ENCODE results near the gene HES3. TPM values are rescaled to one million over a fixed set of nuclear protein-coding genes. Genes with fewer than 3 reads are reported as not detected.
A peak's percentile ranks its signal among the peaks of the same experiment; 100 is the strongest.

HES3 gene
- polyA plus RNA-seq, 1 of the 3 experiments (the other 2 are of a cell fraction), result not detected

- no peak for TF ChIP-seq USF2 (IDR thresholded peaks at IDR 0.05; ENCODE audit: borderline replicate concordance, low read depth, low read length)
- no peak for TF ChIP-seq RAD21 (IDR thresholded peaks at IDR 0.05; ENCODE audit: low read length)
Measured at GRCh38 chr1:6206520-6206855, 37.5 kb upstream of the HES3 start (continued).

- Histone ChIP-seq H2AFZ (ENCODE audit: low read depth) (no peak overlapping the region), H3K79me2 (ENCODE audit: insufficient read depth) (no peaks in the 10 kb centered on the region)
- CTCF ChIA-PET, result interaction anchor here (0.6 to 5.1 kb wide), 13 partner anchors 8 to 230 kb away, joined by 3 to 43 read pairs (median 3); partner anchors contain the start of genes KCNAB2 and RPL22
Measured at GRCh38 chr1:6207075-6207885, 36.7 kb upstream of the HES3 start.

DNA sequence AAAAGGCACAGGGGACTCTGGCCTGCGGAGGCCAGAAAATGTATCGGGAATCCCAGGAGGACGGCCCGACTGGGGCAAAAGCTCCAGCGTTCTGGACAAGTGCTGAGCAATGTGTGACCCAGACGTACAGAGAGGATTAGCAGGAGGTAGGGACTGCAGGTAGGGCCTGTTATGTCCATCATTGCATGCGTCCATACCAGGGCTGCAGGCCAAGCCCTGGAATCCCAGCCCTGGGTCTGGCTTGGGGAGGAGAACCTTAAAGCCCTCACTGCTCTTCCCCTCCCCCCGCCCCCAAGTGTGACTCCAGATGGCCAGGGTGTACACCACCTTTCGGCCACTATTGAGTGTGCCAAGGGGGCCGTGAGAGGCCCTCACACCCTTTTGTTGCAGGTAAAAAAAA is 36.1 kb upstream of the HES3 start:
- Histone ChIP-seq H3K9me3 (no peaks in the 10 kb centered on the region), H3K9ac (no peak overlapping the region), H3K4me3 (ENCODE audit: low read depth in 2 of 2, low read length in 1 of 2) (no peak overlapping the region), H4K20me1 (ENCODE audit: insufficient read depth) (no peaks in the 10 kb centered on the region), H3K36me3 (replicated peaks in 1 of 2; ENCODE audit: control insufficient read depth in 1 of 2, insufficient read depth in 2 of 2, low read length in 1 of 2) (peaks cover 0 to 10% of the 10 kb centered on the region in 2 experiments), H3K27ac (ENCODE audit: low read depth in 2 of 2, low read length in 1 of 2) (no peak overlapping the region), H3K9me2 (no peaks in the 10 kb centered on the region), H2AFZ (ENCODE audit: low read depth) (no peak overlapping the region), H3K79me2 (ENCODE audit: insufficient read depth) (no peaks in the 10 kb centered on the region), H3F3A (replicated peaks; ENCODE audit: insufficient read depth) (no peaks in the 10 kb centered on the region), H3K4me1 (ENCODE audit: control insufficient read depth in 1 of 2, insufficient read depth in 2 of 2, low read depth in 1 of 2, low read length in 1 of 2) (peaks cover 0 to 18% of the 10 kb centered on the region in 2 experiments; a peak in 1 of 4 replicates), H3K4me2 (no peak overlapping the region; the same call in 1 of the 2 replicates), H3K27me3 (ENCODE audit: insufficient read depth) (no peaks in the 10 kb centered on the region)
- 97% methylated on average over 6 of the region's 10 CpGs for WGBS (ENCODE audit: low lambda C conversion rate)
- TF ChIP-seq RCOR1 (IDR thresholded peaks at IDR 0.05; ENCODE audit: low read length) (no peak), MXI1 (IDR thresholded peaks at IDR 0.05; ENCODE audit: low read depth, low read length) (no peak), FOXM1 (IDR thresholded peaks at IDR 0.05; ENCODE audit: low read depth) (no peak), MEF2A (IDR thresholded peaks at IDR 0.05; ENCODE audit: borderline replicate concordance, low read depth) (no peak), CHD2 (IDR thresholded peaks at IDR 0.05; ENCODE audit: low read length, partially characterized antibody) (no peak), POLR2AphosphoS5 (IDR thresholded peaks at IDR 0.05; ENCODE audit: low read depth, low read length) (no peak), ELF1 (IDR thresholded peaks at IDR 0.05) (no peak), TCF12 (IDR thresholded peaks at IDR 0.05) (no peak)
- TF ChIP-seq, protein P1, sequence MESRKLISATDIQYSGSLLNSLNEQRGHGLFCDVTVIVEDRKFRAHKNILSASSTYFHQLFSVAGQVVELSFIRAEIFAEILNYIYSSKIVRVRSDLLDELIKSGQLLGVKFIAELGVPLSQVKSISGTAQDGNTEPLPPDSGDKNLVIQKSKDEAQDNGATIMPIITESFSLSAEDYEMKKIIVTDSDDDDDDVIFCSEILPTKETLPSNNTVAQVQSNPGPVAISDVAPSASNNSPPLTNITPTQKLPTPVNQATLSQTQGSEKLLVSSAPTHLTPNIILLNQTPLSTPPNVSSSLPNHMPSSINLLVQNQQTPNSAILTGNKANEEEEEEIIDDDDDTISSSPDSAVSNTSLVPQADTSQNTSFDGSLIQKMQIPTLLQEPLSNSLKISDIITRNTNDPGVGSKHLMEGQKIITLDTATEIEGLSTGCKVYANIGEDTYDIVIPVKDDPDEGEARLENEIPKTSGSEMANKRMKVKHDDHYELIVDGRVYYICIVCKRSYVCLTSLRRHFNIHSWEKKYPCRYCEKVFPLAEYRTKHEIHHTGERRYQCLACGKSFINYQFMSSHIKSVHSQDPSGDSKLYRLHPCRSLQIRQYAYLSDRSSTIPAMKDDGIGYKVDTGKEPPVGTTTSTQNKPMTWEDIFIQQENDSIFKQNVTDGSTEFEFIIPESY (IDR thresholded peaks at IDR 0.05; ENCODE audit: borderline replicate concordance, low read depth), result no peak
- ChIA-PET CTCF (interaction anchor here (0.7 to 5.1 kb wide), 17 partner anchors 9 to 230 kb away, joined by 3 to 43 read pairs (median 4); partner anchors contain the start of genes ICMT, KCNAB2 and RPL22), POLR2A (no interaction called here)
- peak; percentile 43 for DNase-seq

More at GRCh38 chr1:6207075-6207885, 36.7 kb upstream of the HES3 start:
- Histone ChIP-seq H3K27ac (ENCODE audit: low read depth in 2 of 2, low read length in 1 of 2) (no peak overlapping the region), H3K9me2 (no peaks in the 10 kb centered on the region), H3F3A (replicated peaks; ENCODE audit: insufficient read depth) (no peaks in the 10 kb centered on the region), H3K9me3 (no peaks in the 10 kb centered on the region), H3K36me3 (replicated peaks in 1 of 2; ENCODE audit: control insufficient read depth in 1 of 2, insufficient read depth in 2 of 2, low read length in 1 of 2) (peaks cover 0 to 4% of the 10 kb centered on the region in 2 experiments), H3K4me2 (no peak overlapping the region), H4K20me1 (ENCODE audit: insufficient read depth) (no peaks in the 10 kb centered on the region), H3K27me3 (ENCODE audit: insufficient read depth) (no peaks in the 10 kb centered on the region), H3K4me3 (ENCODE audit: low read depth in 2 of 2, low read length in 1 of 2) (no peak overlapping the region), H3K4me1 (ENCODE audit: control insufficient read depth in 1 of 2, insufficient read depth in 2 of 2, low read depth in 1 of 2, low read length in 1 of 2) (peaks cover 0 to 18% of the 10 kb centered on the region in 2 experiments; a peak in 1 of 4 replicates), H3K9ac (no peak overlapping the region)
- no peak for TF ChIP-seq POLR2AphosphoS5 (IDR thresholded peaks at IDR 0.05; ENCODE audit: low read depth, low read length)
- TF ChIP-seq SIN3A (IDR thresholded peaks at IDR 0.05; ENCODE audit: borderline replicate concordance, low read depth, low read length), result no peak
- no peak for TF ChIP-seq ELF1 (IDR thresholded peaks at IDR 0.05)
- TF ChIP-seq FOXJ3 (CRISPR knock-in tag; IDR thresholded peaks at IDR 0.05), result no peak
- TF ChIP-seq CTCF (IDR thresholded peaks at IDR 0.05), result no peak
- no peak for TF ChIP-seq JUND (IDR thresholded peaks at IDR 0.05)
- POLR2A ChIA-PET, result no interaction called here
- 96% methylated on average over 14 of the region's 19 CpGs for WGBS (ENCODE audit: low lambda C conversion rate)
- DNase-seq, result no peak
